HL-60 (cell line): ENCODE data around the gene SNX9.

Experiments
- DNase-seq, 2 experiments: peaks; one replicate each; pipeline ENCODE4 v3.0.0-alpha.2; 2010 to 2020; ENCODE audit warnings: low read depth in 1 of 2, low spot score in 1 of 2
- H3K27ac ChIP-seq: fragments of 250-450 bp; sonication (Bioruptor Pico); replicated peaks from 2 replicates; pipeline ENCODE4 v1.5.1; 2020; ENCODE audit warnings: mild to moderate bottlenecking, moderate library complexity
- H3K27me3 ChIP-seq: fragments of 250-450 bp; sonication (Bioruptor Pico); 2 replicates; pipeline ENCODE4 v1.5.1; 2021; ENCODE audit warnings: mild to moderate bottlenecking, moderate library complexity; ENCODE audit not compliant: insufficient read depth, poor library complexity, severe bottlenecking
- H3K4me3 ChIP-seq: replicated peaks from 2 replicates; pipeline ENCODE4 v1.5.1; 2011; ENCODE audit warnings: mild to moderate bottlenecking, control low read depth, low read length; ENCODE audit not compliant: insufficient read depth
- CTCF ChIP-seq: IDR thresholded peaks from one replicate; pipeline ENCODE4 v1.5.1; 2011; ENCODE audit warnings: low read length, control low read depth, inconsistent platforms; ENCODE audit not compliant: insufficient read depth
- GABPA ChIP-seq: IDR thresholded peaks from 2 replicates; pipeline ENCODE4 v1.6.1; 2012; ENCODE audit warnings: low read depth
- POLR2AphosphoS5 ChIP-seq: IDR thresholded peaks from 2 replicates; pipeline ENCODE4 v1.6.1; 2012; ENCODE audit warnings: low read depth
- REST ChIP-seq: IDR thresholded peaks from 2 replicates; pipeline ENCODE4 v1.6.1; 2012; ENCODE audit warnings: low read depth; ENCODE audit not compliant: insufficient replicate concordance
- SPI1 ChIP-seq: IDR thresholded peaks from 2 replicates; pipeline ENCODE4 v1.6.1; 2012; ENCODE audit warnings: low read depth, mild to moderate bottlenecking, borderline replicate concordance

Gene SNX9

GRCh38 chr6:157961153-157961831 is 138.2 kb downstream of the SNX9 start:
- Histone ChIP-seq H3K27me3 (no peaks in the 10 kb centered on the region), H3K4me3 (no peak overlapping the region), H3K27ac (no peak overlapping the region)
- TF ChIP-seq GABPA (no peak), CTCF (no peak), REST (no peak), SPI1 (no peak), POLR2AphosphoS5 (no peak)
- no peak for DNase-seq

- H3K4me3 ChIP-seq: no peak overlapping the region
- no peak for DNase-seq
- TF ChIP-seq GABPA: no peak
- no peak for TF ChIP-seq REST
- TF ChIP-seq POLR2AphosphoS5: no peak
- no peak for TF ChIP-seq SPI1
- TF ChIP-seq CTCF: no peak
- H3K27me3 ChIP-seq: no peaks in the 10 kb centered on the region
- no peak overlapping the region for H3K27ac ChIP-seq
Measured at GRCh38 chr6:157961832-157962575, 139.0 kb downstream of the SNX9 start.

GRCh38 chr6:157962601-157963302 is 139.7 kb downstream of the SNX9 start:
- no peak for TF ChIP-seq GABPA
- TF ChIP-seq POLR2AphosphoS5: no peak
- no peak for TF ChIP-seq REST
- TF ChIP-seq SPI1: no peak
- no peak for TF ChIP-seq CTCF
- no peaks in the 10 kb centered on the region for H3K27me3 ChIP-seq
- no peak overlapping the region for H3K27ac ChIP-seq
- no peak for DNase-seq
- no peak overlapping the region for H3K4me3 ChIP-seq
